Stimulated activated CD8-positive, alpha-beta memory T cell treated with anti-CD3 and anti-CD28 coated beads, Interleukin-12 subunit alpha, Interleukin-12 subunit beta, amount 100 ng/mL, for 24 hours (primary cell): ENCODE data around the gene WEE1.
A peak's percentile ranks its signal among the peaks of the same experiment; 100 is the strongest.
"Not testable (repeated sequence)": the region's sequence is repeated elsewhere in the genome, so short reads cannot be mapped to it uniquely, and the experiment has no call there.

Experiments used
- DNase-seq: peaks from one replicate; pipeline ENCODE4 v3.0.0-alpha.2; 2020; ENCODE audit errors: extremely low read depth

The WEE1 gene

DNA sequence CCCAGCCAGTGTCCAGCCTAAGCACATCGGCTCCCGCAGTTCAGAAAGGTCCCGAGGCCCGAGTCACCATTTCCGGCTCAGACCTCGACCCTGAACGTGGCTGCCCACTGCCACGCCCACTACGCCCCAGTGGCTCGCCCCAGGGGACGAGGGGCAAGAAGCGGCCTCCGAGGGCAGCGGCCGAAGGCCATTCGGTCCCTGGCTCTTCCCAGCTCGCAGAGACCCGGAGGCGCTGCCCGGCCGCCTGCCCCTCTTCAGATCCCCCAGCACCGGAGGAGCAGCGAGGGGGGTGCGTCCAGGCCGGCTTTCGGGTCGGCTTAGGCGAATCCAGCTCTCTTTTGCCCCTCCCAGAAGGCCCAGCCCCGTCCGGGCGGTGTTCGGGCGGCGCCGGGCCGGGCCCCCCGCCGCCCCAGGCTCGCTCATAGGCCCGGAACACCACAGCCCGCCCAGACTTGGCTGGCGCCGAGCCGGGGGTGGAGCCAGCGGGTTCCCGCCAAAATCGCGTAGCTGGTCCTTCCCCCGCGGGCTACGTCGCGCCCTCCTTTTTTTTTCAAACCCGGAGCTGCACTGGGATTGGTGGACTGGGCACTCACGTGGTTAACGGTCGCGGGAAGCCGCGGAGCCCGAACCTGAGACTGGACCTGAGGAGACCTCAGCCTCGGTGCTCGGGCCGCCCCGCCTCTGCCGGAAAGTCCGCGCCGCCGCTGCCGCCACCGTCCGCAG, at the start of gene WEE1:
TSS of gene WEE1 (plus strand) at position 619 of the 723 bp plus-strand sequence. CDS start 264 bp downstream, outside the sequence.
- peak; percentile 95 for DNase-seq

DNA sequence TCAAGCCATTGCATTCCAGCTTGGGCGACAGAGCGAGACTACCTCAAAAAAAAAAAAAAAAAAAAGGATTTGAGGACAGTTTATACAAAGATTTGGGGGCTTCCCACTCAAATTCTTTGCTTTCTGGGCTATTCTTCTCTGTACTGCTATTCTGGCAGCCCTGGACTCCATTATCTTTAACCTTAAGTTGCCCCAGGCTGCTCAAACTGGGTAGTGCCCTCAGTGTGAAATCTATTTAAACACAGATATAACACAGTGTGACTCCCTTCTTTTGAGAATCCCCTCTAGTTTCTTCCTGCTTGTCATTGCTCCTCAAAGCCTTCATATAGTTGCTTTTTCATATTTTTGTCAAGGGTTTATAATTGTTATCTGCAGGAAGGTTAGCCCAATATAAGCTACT, 49.5 kb upstream of the WEE1 start:
- no peak for DNase-seq

DNA sequence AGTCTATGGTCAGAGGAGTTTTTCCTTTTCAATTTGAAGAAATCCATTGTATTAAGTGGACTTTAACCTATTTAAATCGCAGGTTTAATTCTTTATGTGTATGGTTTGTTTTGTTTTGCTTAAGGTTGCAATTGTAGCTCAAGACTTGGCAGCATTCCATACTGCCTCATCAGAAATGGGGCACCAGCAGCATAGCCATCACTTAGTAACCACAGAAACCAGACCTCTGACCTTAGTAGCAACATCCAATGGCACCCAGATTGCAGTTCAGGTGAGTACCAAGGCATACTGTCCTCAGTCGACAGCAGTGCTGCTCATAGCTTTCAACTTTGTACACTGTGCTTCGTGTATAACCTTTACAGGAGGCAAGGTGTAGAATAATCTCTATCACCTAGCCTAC, 48.4 kb upstream of the WEE1 start:
- DNase-seq: no peak

DNA sequence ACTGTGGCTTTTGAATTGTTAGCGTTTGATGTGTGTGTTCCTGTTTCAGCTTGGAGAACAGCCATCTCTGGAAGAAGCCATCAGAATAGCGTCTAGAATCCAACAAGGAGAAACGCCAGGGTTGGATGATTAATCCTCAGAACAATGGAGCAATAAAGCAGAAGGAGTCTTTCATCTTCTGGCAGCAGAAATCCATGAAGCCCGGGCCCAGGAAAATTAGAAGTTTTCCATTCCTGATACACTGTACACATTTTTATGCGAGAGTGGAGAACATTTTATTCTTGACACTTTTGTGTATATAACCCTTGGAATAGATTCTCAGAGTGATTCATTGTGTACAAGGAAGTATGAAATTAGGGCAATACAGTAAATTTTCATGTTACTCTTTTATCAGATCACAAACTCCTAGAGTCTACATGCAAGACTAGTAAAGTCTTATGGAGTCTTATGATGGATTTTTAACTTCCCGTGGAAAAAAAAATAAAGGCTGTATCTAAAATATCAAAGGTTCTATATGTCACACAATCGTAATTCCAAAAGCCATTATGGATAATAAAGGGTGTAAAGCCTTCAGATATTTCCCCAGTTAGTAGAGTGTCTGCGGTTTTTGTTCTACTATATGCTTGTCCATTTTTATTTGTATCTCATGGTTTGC, 45.9 kb upstream of the WEE1 start:
- no peak for DNase-seq

DNA sequence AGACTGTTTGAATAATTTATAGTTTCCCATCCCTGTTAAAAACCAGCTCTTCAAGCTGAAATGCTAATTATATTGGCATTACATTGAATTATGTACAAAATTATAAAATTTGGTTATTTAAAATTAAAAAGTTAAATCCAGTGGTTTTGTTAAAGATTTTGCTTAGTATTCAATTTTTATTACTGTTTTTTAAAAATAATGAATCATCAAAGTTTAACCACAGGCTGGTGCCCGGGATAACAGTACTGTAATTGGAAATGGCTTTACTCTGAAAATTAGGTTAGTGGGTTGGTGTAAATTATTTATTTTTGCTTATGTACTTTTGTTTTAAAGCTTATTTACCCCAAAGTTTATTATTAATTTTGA, 45.4 kb upstream of the WEE1 start:
- no peak for DNase-seq

DNA sequence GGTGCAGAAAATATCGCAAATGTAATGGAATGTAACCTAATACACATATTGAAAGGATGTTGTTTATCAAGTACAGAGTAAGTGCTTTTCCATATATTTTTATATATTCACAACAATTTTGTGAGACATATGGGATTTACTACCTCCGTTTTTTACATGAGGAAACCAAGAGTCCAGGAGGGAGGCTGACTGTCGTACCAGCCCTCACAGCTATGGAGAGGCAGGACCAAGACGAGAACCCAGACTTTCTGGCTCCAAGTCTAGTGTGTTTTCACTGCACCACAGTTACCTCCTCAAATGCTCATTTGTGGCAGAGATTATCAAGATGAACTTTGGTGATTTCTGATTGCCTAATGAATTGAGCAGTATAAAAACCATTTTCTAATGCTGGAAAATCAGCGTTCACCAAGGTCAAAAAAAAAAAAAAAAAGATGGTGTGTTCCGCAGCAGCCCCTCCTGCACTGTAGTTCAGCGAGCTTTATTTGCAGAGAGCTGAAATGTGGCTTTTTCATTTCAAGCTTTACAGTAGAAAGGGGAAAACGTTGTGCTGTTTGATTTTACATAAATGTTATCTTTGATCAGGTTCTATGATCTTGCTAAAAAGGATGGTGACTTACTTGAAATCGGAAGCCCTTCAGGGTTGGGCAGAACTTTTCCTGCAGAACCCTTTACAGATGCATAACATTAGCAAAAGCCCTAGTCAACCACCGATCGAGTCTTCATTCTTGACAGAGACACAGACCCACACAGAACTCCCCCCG, 44.7 kb upstream of the WEE1 start:
- no peak for DNase-seq

DNA sequence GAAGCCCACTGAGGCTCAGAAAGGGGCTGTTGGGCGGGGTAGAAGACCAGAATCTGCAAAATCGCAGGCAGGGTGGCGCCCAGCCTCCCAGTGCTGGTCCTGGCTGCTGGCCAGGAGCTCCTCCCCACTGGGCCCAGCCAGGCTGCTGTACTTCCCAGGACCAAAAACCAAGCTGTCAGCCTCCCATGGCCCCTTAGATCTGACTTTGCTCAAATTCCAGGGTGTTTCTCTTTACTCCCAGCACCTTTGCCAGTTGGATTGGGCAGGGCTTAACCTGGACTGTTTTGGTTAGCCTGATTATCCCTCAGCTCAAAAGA, 44.2 kb upstream of the WEE1 start:
- DNase-seq: no peak

DNA sequence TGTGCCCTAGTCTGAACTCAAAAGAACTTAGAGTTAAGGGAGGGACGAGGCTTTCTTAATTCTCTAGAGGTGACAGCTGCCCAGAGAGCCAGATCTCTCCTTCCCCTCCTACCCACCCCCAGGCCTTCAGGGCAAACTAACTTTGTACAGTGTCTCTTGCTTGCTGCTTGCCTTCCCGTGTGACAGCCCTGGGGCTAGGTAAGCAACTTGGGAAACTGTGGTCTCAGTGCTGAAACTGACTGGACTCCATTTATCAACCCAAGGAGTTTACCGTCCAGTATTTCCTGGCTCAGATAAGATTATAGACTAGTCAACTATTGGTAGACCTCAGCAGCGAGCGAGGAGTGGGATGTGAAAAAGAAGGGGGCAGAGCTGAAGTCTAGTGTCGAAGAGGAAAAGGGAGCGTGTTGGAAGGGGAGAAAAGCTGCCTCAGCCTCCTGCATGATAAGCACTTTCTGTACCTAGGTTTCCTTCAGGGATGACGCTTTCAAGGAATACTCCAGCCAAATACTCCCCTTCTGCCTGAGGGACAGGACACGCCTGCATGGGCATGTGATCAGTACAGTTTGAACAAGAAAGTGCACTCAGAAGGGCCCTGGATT, 43.3 kb upstream of the WEE1 start:
- no peak for DNase-seq

DNA sequence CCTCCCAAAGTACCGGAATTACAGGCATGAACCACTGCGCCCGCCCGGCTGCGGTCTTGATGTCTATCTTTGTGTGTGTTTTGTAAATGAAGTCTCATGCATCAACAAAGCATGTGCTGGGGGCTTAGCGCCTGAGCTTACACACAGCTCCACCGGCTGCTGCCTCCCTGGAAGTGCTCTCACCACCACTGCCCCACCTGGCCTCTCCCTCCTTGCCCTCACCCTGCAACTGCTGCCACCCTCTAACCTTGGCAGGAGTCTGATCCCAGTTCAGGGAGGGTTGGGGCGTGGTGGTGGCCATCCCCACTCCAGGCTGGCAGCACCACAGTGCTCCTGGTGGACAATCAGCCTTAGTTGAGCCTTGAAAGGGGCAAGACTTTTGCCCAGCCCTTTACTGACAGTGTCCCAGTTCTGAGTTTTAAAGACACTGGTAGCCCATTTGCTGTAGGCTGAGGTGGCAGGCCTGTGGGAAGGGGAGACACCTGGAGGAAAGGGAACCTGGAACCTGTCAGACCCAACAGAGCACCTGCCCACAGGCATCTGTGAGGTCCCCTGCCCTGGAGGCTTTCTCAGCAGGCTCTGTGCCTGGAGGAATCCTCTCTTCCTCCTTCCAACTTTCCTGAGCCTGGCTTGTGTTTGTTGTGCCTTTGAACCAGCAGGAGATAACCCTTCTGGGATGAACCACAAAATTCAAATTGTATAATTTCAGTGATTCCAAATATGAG, 42.4 kb upstream of the WEE1 start:
- no peak for DNase-seq

DNA sequence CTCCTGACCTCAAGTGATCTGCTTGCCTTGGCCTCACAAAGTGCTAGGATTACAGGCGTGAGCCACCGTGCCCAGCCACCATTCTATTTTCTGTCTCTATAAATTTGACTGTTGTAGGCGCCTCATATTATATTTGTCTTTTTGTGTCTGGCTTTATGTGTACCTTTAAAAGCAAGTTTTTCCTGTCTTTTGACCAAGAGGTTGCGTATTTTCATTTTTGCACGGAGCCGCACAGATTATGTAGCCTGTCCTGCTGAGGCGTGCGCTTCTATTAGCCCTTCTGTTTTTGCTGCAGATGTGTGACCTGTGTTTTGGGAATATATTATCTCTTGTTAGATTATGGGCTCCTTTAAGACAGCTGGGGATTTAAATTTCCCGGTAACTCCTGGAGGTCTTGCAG, 40.4 kb upstream of the WEE1 start:
- no peak for DNase-seq

DNA sequence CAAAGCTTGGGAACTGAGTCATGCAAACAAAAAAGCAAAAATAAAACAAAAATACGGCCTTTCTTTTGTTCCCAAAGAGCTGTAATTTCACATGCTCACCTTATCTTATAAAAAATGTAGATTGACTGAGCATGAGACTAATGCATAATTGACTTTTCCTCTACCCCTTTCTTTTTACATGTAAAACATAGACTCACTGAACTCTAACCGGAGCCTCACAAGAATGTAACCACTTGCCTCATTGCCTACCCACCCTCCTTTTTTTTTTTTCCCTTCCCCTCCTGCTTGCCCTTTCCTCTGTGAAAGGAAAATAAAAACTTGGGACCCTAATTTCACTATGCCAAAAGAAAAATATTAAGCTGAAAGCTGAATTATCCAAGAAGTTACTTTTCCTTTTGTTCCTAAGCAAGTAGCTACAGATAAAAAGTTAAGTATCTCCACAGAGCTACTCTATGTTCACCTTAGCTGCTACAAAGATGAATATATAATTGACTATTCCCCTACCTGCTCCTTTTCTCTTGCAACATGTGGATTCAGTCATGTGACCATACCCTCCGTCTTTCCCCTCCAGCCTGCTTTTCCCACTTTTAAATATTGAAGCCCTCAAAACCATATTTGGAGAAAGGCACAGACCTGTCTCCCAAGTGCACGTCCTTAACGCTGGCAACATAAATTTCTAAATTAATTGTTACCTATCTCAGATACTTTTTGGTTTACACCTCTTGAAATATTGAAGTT, 39.6 kb upstream of the WEE1 start:
- no peak for DNase-seq

DNA sequence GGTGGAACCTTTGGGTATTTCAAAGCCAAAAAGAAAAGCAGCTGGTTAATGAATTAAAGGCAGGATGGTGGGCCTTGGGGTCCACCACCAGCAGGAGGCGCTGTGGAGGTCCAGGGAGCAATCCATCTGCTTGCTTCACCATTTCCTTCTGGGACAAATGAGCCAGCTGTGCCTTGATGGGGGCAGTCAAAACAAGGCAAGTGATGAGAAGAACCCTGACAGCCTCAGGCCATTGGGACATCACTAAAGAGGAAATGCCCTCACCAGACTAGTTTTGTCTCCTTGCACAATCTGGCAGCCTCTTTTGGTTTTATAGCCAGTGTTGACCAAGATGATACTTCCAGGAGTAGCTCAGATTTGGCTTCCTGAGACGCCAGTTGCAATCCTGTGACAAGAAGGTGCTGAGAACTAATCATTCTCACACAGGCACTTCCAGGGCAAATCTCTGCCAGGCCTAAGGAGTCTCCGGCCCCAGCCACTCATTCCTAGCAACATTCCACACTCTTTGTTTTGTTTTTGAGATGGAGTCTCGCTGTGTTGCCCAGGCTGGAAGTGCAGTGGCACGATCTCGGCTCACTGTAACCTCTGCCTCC, 38.2 kb upstream of the WEE1 start:
- DNase-seq: peak; percentile 64

DNA sequence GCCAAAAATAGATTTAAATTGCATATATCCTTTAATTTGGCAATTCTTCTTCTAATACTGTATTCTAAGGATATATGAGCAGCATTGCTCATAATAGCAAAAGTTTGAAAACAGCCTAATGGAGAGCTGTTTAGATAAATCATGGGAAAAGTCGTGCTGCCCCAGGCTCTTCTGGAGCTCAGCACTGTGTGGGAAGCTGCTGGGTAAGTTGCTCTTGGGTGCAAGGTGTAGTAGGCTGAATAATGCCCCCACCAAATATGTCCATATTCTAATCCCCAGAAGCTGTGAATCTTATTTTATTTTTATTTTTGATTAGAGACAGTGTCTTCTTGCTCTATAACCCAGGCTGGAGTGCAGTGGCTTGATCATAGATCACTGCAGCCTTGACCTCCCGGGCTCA, 34.9 kb upstream of the WEE1 start:
- DNase-seq: no peak

DNA sequence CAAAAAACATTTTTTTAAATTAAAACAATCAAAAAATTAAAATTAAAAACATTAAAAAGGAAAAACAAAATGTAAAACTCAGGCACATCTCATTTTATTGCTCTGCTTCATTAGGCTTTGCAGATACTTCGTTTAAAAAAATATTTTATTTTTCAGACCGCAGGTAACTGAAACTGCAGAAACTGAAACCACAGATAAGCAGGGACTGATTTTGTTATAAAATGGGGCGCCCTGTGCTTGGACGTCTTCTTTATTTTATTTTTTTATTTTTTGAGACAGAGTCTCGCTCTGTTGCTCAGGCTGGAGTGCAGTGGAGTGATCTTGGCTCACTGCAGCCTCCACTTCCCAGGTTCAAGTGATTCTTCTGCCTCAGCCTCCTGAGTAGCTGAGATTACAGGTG, 24.3 kb upstream of the WEE1 start:
- not testable (repeated sequence) for DNase-seq

DNA sequence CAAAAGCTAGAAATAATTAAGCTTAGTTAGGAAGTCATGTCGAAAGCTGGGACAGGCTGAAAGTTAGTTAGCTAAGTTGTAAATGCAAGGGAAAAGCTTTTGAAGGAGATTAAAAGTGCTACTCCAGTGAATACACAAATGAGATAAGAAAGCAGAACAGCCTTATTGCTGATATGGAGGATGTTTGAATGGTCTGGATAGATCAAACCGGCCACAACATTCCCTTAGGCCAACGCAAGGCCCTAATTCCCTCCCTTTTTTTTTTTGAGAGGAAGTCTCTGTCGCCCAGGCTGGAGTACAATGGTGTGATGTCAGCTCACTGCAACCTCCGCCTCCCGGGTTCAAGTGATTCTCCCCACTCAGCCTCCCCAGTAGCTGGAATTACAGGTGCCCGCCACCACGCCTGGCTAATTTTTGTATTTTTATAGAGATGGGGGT, 23.3 kb upstream of the WEE1 start:
- no peak for DNase-seq

DNA sequence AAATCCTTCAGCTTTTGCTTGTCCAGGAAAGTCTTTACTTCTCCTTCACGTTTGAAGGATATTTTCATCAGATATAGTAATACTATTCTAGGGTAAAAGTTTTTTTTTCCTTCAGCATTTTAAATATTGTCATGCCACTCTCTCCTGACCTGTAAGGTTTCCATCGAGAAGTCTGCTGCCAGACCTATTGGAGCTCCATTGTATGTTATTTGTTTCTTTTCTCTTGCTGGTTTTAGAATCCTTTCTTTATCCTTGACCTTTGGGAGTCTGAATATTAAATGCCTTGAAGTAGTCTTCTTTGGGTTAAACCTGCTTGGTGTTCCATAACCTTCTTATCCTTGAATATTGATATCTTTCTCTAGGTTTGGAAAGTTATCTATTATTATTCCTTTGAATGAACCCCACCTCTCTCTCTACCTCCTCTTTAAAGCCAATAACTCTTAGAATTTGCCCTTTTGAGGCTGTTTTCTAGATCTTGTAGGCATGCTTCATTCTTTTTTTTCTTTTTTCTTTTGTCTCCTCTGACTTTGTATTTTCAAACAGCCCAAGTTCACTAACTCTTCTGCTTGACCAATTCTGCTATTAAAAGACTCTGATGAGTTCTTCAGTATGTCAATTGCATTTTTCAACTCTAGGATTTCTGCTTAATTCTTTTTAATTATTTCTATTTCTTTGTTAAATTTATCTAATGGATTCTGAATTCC, 12.0 kb upstream of the WEE1 start:
- DNase-seq: no peak

DNA sequence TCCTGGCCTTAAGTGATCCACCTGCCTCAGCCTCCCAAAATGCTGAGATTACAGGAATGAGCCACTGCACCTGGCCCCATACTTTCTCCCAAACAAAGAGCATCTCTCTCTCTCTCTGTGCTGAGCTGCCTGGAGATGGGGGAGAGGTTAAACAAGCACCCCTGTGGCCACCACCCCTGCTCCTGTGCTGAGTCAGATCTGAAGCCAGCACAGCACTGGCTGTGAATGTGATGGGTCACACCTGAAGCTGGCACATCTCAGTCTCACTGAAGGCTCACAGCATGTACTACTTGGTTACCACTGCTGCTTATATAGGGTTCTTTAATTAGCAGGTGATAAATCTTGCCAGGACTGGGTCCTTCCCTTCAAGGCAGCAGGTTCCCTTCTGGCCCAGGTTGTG, 10.8 kb upstream of the WEE1 start:
- DNase-seq: no peak

DNA sequence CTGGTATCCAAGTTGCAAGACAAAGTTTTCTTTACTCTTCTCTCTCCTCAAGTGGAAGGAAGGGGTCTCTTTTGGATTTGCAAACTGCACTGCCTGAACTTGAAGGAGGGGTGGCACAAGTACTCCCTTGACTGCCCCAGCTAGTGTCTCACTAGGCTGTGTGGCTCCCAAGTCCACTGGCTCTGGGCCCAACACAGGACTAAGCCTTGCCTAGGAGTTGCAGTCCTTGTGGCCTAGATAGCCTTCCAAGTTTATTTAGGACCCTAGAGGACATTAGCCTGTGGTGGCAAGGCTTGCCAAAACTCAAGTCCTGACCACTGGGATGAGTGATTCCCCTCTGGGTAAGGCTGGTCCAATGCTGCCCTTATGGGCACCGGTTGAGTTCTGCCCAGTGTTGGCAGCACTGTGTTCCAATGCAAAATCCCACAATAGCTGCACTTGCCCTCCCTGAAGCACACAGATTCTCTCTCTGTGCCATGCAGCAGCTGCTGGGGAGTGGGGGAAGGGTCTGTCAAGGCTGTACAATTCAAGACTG, 10.2 kb upstream of the WEE1 start:
- DNase-seq: no peak

DNA sequence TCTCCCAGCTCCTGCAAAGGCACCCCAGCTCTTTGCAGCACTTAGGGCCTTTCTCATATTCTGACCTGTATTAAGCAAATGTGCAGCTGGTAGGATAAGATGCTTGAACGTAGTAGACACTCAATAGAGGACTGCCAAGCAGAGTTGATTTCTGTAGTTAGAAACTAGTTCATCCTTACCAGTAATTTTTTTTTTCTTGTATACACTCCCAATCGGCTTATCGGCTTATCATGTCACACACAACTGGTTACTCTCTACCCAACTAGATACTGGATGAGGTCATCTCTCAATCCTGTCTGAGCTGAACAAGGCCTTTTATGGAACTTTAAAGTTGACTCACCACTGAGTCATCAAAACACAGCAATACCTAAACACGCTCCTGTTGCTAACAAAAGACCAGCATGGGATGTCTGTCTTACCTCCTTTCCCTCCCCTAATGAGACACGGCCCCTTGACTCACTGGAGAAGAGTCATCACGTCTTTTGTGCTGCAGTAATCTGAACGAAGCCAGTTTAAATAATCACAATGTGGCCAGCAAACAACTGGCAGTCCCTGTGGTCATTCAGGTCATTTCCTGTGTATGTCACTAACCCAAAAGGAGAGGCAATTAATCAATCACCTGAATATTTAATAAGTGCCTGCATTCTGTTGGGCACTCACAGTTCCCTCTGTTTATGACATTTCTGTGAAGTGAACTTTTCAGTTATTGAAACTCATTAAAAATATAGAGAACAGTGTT, 7.5 kb upstream of the WEE1 start:
- no peak for DNase-seq
